Stimulated activated CD4-positive, alpha-beta T cell treated with anti-CD3 and anti-CD28 coated beads, Interleukin-4, amount 100 ng/mL, for 24 hours (primary cell): ENCODE results near the gene NOS1.
A peak's percentile ranks its signal among the peaks of the same experiment; 100 is the strongest.
"Not testable (repeated sequence)": the region's sequence is repeated elsewhere in the genome, so short reads cannot be mapped to it uniquely, and the experiment has no call there.

ENCODE experiments used
- DNase-seq: peaks from one replicate; pipeline ENCODE4 v3.0.0-alpha.2; 2020

The NOS1 gene

DNA sequence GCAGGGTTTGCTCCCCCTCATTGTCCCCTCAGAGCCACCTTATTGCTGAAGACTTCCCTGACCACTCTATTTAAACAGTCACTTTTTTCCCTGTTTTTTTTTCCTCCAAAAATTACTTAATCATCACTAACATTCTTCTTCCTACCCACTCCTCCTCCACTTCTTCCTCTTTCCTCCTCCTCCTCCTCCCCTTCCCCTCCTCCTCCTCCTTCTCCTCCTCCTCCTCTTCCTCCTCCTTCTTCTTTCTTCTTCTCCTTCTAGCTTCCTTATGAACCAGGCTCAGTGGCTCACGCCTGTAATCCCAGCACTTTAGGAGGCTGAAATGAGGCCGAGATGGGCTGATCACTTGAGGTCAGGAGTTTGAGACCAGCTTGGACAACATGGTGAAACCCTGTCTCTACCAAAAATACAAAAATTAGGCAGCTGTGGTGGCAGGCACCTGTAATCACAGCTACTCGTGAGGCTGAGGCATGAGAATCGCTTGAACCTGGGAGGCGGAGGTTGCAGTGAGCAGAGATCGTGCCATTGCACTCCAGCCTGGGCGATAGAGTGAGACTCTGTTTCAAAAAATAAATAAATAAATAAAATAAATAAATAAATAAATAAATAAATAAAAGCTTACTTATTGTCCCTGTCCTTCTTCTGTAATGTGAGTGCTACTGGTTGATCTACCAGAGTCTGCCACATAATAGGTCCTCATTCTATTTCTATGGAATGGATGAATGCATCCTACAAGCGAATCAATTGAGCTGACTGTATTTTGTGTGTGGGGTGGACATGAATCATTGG is 161.3 kb downstream of the NOS1 start:
- not testable (repeated sequence) for DNase-seq

DNA sequence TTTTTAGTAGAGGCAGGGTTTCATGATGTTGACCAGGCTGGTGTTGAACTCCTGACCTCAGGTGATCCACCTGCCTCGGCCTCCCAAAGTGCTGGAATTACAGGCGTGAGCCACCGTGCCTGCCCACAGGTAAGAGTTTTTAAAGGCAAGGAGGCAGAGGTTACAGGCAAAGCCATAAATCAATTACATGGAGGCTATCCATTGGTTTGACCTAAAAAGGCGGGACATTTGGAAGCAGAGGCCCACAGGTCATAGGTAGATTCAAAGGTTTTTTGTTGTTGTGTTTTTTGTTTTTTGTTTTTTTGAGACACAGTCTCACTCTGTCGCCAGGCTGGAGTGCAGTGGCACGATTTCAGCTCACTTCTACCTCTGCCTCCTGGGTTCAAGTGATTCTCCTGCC is 165.1 kb downstream of the NOS1 start:
- not testable (repeated sequence) for DNase-seq

DNA sequence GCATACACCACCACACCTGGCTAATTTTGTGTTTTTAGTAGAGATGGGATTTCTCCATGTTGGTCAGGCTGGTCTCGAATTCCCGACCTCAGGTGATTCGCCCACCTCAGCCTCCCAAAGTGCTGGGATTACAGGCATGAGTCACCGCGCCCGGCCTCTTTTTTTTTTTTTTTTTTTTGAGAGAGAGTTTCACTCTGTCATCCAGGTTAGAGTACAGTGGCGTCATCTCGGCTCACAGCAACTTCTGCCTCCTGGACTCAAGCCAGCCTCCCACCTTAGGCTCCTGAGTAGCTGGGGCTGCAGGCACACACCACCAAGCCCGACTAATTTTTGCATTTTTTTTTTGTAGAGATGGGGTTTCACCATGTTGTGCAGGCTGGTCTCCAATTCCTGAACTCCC is 166.4 kb downstream of the NOS1 start:
- DNase-seq = not testable (repeated sequence)

DNA sequence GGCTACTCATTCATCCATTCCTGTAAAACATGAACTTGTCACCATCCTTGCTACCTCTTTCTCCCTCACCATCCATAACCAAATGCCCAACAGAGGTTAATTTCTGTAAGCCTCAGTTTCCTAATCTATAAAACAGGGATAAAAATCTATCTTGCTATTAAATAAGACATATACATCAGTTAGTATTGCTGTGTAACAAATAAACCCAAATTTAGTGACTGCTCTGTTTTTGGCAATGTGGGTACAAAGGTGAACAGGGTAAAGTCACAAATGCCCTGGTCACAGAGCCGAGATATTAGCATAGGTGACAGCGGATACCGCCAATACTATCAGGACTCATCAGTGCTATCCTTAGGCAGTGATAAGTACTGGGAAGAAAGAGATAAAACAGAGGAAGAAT is 167.5 kb downstream of the NOS1 start:
- DNase-seq = no peak

DNA sequence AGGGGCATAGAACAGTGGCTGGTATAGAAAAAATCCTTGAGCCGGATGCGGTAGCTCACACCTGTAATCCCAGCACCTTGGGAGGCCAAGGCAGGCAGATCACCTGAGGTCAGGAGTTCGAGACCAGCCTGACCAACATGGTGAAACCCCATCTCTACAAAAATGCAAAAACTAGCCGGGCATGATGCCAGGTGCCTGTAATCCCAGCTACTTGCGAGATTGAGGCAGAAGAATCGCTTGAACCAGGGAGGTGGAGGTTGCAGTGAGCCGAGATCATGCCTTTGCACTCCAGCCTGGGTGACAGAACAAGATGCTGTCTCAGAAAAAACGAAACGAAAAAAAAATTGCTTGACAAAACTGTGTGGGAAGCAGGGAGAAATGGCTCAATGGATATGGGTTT is 168.8 kb downstream of the NOS1 start:
- DNase-seq = not testable (repeated sequence)

DNA sequence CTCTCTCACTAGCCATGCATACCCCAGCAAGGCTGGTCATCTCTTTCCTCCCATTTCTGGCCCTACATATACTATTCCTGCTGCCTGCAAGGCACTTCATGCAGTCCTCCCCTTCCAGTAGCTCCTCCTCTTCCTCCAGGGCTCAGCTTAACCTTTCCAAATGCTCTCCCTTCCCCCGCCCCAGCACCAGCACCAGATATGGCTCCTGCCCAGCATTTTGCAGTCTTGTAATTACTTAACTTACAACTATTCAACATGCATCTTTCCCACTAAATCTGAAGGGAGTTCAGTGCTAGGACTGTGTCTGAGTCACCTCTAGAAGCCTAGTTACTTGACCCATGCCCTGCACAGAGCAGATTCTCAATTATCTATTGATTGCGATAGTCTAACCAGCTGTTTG is 169.4 kb downstream of the NOS1 start:
- no peak for DNase-seq

DNA sequence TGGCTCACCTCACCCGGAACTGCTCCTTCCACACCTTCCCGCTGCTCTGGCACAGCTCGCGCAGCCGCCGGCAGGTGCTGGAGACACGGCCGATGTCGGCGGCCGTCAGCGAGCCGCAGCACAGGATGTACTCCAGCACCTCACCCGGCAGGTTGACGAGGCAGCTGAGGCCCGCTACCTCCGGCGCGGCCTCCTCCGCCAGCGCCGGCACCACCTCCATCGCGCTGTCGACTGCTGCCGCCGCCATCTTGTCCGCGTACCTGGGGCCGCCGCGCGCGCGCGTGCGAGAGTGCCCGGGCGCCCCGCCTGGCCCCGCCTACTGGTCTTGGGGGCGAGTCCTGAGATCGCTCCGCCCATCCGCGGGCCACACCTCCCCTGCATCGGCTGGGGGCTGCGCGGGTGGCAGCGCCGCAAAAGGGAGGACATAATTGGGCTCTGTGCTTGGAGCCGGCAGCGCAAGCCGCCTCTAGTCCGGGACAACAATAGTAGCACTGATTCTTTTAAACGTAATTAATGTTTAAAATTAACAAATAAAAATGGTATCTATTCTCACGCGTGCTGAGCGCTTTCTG is 171.1 kb downstream of the NOS1 start, which contains the start of gene FBXO21:
FBXO21 (minus strand) TSS at position 261 of the 572 bp plus-strand sequence; CDS start at position 247, 14 bp downstream.
- DNase-seq = peak; percentile 93

DNA sequence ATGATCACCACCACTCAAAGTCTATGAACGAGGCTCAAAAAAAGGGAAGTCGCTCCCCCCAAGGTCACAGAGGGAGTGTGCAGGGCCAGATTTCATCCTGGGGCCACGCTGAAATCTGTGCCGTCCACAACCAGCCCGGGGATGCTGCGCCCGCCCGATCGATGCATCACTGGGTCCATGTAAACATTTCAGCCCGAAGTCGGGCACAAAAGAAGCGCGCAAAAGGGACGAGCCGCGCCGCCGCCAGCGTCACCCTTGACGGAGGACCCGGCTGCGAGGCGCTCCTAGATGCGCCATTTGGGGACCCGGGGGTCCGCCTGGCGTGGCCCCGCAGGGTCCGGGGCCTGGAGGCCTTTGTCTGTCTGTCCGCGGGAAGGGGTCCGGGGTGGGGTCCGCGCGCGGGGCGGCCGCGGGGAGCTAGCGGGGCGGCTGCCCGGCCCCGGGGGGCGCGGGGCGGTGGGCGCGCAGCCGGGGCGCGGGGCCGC is 171.7 kb downstream of the NOS1 start:
- peak; percentile 26 for DNase-seq

DNA sequence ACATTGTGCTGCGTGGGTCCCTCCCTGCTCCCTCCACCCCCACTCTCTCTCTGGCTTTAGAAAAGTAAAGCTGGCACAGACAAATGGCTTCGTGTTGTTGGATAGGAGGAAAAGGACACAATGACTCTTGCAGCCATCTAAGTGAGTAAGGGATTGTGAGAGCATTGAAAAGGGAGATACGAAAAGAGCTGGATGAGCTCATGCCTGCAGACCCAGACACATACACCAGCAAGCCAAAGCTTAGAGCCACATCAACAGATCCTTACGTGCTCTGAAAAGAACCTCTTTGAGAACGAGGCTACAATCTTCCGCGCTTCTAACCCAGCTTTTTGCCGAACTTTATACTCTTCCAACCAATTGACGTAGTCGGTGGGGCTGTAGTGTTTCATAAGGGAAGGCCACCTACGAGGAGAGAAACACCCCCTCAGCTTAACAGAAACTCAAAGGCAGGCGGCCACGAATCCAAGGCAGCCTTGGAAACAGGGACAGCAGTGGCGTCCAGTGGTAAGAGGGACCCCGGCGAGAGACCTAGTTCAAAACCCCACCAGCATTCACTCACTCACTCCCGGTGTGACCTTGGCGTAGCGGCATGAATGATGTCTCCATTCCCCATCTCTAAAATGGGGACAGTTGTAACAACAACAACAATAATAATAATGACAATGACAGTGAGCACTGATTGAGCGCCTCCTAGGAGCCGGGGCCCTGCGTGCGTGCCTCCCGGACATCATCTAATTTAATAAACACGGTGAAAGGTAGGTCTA is 172.3 kb downstream of the NOS1 start:
- DNase-seq = no peak

DNA sequence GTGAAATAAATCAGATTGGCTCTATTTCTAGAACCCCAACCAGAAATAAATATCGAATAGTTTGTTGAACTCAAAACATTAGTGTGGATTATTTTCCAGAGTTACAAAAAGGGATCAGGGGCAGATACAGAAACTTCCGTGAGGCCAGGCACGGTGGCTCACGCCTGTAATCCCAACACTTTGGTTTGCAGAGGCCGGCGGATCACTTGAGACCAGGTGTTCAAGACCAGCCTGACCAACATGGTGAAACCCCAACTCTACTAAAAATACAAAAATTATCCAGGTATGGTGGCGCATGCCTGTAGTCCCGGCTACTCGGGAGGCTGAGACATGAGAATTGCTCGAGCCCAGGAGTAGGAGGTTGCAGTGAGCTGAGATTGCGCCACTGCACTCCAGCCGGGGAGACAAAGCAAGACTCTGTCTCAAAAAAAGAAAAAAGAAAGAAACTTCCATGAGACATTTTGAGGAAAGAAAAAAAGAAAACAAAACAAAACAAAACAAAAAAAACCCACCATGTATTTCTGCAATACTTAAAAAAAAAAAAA is 173.2 kb downstream of the NOS1 start:
- DNase-seq = no peak

DNA sequence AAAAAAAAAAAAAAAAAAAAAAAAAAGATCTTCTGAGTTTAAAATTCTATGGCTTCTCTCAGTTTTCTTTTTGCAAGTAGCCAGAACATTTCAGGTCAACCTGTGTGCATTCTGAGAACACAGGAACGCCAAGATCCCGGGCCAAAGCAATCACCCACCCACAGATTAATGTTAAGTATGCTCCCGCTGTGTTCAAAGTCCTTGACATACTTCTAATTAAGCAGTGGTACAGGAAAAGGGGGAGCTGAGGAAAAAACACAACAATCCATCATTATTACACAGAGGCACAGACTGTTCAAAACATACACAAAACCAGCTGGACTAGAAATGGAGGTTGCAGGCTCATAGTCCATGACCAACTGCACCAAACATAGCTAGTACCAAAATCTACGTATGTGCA is 174.0 kb downstream of the NOS1 start:
- no peak for DNase-seq

DNA sequence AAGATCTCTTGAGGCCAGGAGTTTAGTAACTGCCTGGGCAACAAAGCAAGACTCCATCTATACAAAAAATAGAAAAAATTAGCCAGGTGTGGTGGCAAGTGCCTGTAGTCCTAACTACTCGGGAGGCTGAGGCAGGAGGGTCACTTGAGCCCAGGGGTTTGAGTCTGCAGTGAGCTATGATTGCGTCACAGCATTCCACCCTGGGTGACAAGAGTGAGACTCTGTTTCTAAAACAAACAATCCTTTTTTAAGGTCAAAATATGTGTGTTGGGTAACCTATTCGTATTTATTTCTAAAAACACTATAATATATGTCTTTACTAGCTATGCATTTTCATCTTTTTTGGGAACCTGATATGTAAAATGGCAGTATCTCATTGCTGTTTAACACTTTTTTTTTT is 178.6 kb downstream of the NOS1 start:
- DNase-seq = no peak

DNA sequence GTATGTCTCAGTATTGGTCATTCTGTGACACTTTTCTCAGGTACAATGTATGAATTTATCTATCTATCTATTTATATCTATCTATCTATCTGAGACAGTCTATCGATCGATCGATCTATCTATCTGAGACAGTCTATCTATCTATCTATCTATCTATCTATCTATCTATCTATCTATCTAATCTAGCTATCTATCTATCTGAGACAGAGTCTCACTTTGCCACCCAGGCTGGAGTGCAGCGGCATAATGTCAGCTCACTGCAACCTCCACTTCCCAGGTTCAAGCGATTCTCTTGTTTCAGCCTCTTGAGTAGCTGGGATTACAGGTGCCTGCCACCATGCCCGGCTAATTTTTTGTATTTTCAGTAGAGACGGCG is 180.0 kb downstream of the NOS1 start:
- not testable (repeated sequence) for DNase-seq

DNA sequence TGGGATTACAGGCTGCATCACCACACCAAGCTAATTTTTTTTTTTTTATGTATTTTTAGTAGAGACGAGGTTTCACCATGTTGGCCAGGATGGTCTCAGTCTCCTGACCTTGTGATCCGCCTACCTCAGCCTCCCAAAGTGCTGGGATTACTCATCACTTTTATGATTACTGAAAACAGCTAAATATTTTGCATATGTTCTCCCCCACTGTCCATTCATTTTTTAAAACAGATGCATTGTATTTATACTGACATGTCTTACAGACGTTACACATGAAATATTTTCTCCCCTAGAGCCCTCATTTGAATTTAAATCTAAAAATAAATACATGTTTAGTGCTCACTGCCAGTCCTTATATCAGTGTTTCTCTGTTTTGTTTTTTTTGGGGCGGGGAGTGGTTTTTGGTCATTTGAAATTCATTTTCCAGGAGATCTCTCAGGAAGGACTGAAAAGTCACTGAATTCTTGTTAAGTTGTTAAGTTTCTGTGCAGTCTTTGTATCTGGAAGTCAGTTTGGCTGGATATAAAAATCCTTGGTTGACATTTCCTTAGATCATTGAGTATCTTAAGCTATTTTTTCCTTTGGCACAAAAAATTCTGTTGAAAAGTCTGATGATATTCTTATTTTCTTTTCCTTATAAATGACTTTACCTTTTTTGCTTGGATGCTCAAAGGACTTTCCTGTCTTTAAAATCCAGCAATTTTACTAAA is 180.5 kb downstream of the NOS1 start:
- DNase-seq = no peak

DNA sequence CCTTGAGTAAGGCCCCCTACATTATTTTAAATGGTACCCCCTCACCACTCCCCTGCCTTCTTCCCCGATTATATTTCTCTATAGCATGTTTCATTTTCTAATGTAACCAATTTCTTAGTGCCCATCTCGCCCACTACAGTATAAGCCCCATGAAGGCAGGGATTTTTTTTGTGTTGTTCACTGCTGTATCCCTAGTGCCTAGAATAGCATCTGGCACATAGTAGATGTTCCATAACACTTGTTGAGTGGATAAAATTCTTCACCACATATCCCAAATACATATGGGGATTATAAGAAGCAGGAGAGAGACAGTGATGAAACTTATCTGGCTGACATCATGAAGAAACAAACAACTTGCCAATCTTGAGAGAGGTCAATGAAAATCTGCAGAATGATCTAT is 182.7 kb downstream of the NOS1 start:
- DNase-seq = no peak

DNA sequence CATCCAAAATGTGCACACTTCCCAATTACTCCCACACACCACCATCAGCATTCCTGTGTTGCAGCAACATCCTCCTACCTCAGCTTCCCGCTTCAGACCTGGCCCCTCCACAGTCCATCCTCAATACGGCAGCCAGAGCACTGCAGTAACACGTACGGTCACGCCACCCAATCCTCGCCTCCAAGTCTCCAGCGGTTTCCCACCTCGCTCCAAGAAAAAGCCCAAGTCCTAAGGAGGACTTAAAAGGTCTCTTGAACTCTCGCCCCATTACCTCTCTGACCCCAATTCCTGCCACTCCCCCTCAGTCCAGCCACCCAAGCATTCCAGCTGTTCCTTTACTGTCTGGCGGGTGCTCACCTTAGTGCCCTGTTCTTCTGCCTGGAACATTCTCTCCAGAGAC is 183.1 kb downstream of the NOS1 start:
- DNase-seq = no peak

DNA sequence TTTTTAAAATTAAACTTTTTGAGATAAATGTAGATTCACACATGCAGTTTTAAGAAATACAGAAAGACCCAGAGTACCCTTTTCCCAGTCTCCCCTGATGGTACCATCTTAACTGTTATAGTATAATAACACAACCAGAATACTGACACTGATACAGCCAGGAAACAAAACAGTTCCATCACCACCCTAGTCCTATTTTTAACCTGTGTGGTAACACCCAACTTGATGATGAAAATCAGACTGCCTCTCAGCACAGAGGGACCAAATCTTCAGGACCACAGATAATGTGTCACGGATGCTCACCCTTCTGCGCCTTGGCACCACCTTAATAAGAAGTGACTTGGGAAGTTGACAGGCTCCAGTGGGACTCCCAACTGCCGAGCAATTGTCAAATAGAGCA is 189.3 kb downstream of the NOS1 start:
- no peak for DNase-seq

DNA sequence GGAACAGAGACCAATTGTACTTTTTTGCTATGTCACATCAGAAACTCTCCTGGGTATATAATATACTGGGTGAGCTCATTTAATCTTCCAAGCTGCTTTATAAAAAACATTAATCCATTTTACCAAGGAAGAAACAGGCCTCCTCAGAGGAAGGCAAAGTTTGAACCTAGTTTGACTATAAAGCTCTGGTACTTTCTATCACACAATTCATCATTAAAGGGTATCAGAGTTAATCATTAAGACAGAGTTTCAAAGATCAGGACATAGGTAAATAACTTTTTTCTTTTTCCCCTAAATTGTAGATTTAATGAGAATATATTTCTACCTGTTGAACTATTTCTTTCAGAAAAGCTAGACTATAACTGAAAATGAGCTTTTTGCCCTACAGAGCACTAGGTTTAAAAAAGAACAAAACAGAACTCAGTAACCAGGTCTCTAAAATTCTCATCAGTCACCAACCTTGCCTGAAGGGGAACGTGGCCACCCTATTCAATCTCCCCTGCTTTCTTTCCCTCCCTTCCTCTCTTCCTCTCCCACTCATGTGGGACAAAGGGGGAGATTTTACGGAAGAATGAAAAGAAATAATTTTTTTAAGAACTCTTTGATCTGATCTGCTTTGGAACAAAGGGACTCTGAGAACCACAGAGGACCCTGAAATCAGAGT is 189.8 kb downstream of the NOS1 start:
- no peak for DNase-seq

DNA sequence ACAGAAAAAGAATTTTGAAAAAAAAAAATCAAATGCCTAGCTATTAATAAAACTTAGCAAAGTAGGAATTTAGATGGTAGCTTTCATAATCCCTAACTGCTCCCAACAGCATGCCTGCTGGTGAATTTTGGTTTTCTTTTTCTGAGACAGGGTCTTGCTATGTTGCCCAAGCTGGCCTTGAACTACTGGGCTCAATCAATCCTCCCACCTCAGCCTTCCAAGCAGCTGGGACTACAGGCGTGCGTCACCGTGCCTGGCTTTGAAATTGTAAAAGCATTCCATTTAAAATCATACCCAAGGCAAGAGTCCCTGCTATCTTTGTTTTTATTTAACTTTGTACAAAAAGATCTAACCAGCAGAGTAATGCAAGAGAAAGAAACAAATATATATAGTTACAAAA is 191.9 kb downstream of the NOS1 start:
- DNase-seq = no peak

DNA sequence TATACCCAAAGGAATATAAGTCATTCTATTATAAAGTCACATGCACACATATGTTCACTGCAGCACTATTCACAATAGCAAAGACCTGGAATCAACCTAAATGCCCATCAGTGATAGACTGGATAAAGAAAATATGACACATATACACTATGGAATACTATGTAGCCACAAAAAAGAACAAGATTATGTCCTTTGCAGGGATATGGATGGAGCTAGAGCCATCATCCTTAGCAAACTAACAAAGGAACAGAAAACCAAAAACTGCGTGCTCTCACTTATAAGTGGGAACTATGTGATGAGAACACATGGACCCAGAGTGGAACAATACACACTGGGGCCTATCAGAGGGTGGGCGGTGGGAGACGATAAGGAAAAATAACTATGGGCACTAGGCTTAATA is 192.4 kb downstream of the NOS1 start:
- no peak for DNase-seq

DNA sequence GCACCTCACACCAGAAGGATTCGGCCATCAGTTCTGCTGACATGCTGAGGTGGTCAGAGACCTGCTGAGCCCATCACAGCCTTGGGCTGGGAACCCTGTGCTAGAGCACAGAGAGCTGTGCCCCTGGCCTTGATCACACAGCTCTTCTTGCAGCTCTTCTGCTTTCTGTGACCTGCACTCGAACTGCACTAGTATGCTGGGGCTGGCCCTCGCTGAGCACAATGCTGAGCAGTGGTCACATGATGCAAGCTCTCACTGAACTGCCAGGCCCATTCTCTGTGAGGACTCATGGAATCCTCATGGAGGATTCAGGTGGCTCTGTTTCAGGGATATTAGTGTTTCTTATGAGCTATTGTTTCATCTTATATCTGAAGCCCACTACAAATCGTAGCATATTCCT is 193.7 kb downstream of the NOS1 start:
- no peak for DNase-seq

DNA sequence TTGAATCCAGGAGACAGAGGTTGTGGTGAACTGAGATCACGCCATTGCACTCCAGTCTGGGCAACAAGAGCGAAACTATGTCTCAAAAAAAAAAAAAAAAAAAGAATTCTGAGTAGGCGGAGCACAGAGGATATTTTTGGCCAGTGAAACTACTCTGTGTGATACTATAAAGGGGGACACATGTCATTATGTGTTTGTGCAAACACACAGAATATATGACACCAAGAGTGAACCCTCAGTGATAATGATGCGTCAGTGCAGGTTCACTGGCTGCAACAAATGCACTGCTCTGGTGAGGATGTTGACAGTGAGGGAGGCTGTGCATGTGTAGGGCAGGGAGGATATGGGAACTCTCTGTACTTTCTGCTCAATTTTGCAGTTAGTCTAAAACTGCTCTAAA is 195.3 kb downstream of the NOS1 start:
- no peak for DNase-seq
